Loucy (cell line): ENCODE measurements around the gene CDKN2B-AS1.

Experiments
- EZH2phosphoT487 ChIP-seq: fragments of 200-600 bp; IDR thresholded peaks from 2 replicates; pipeline ENCODE4 v1.6.1; 2018; ENCODE audit warnings: antibody characterized with exemption, mild to moderate bottlenecking, moderate library complexity, borderline replicate concordance
- TF ChIP-seq, protein P1 (sequence below): fragments of 200-600 bp; sonication (generic); conservative IDR thresholded peaks from 2 replicates; pipeline ENCODE4 v1.5.1; 2014; ENCODE audit warnings: mild to moderate bottlenecking, antibody characterized with exemption, low read length

DNA sequence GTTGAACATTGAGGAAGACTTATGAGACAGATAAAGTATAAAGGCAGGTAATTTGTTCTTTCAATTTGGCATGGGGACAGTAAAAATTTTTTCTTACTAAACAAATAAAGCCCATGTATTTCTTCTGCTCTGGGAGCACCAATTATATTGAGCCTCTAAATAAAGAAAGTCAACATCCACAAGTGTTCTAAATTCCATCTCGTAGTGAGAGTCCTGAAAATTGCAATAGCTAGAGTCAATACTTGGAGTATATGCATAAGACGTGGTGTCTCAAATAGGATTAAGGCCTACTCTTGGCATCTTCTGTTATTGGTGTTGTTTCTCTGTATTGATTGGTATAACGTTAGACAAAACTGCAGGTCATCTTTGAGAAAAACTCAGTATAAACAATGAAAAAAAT lies 135.0 kb downstream of the CDKN2B-AS1 start:
- TF ChIP-seq, protein P1, sequence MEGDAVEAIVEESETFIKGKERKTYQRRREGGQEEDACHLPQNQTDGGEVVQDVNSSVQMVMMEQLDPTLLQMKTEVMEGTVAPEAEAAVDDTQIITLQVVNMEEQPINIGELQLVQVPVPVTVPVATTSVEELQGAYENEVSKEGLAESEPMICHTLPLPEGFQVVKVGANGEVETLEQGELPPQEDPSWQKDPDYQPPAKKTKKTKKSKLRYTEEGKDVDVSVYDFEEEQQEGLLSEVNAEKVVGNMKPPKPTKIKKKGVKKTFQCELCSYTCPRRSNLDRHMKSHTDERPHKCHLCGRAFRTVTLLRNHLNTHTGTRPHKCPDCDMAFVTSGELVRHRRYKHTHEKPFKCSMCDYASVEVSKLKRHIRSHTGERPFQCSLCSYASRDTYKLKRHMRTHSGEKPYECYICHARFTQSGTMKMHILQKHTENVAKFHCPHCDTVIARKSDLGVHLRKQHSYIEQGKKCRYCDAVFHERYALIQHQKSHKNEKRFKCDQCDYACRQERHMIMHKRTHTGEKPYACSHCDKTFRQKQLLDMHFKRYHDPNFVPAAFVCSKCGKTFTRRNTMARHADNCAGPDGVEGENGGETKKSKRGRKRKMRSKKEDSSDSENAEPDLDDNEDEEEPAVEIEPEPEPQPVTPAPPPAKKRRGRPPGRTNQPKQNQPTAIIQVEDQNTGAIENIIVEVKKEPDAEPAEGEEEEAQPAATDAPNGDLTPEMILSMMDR = no peak
- TF ChIP-seq EZH2phosphoT487 = no peak
